ENCODE results near the gene CLIC3.

CLIC3 gene

GRCh38 chr9:137030538-137031527 lies 34.5 kb upstream of the CLIC3 start:
- no peak for DNase-seq (ENCODE audit: low read depth)
- no peak overlapping the region for H3K4me3 ChIP-seq (ENCODE audit: control insufficient read depth, low read depth, low read length)
- TF ChIP-seq CTCF (IDR thresholded peaks at IDR 0.05; ENCODE audit: control insufficient read depth, insufficient read depth, low read depth, low read length, missing control alignments) = no peak

- H3K4me3 ChIP-seq (ENCODE audit: control insufficient read depth, low read depth, low read length) = no peak overlapping the region
- no peak for DNase-seq (ENCODE audit: low read depth)
- TF ChIP-seq CTCF (IDR thresholded peaks at IDR 0.05; ENCODE audit: control insufficient read depth, insufficient read depth, low read depth, low read length, missing control alignments) = no peak
Observed at GRCh38 chr9:137030006-137030405, 33.6 kb upstream of the CLIC3 start.

- peak overlapping the region; percentile 48; the same call in 1 of the 2 replicates for H3K4me3 ChIP-seq (ENCODE audit: control insufficient read depth, low read depth, low read length)
- TF ChIP-seq CTCF (IDR thresholded peaks at IDR 0.05; ENCODE audit: control insufficient read depth, insufficient read depth, low read depth, low read length, missing control alignments) = peak; percentile 92
- DNase-seq (ENCODE audit: low read depth) = no peak
Observed at GRCh38 chr9:137029058-137029936, 32.9 kb upstream of the CLIC3 start.

- no peak for DNase-seq (ENCODE audit: low read depth)
- peak overlapping the region; percentile 59 for H3K4me3 ChIP-seq (ENCODE audit: control insufficient read depth, low read depth, low read length)
- TF ChIP-seq CTCF (IDR thresholded peaks at IDR 0.05; ENCODE audit: control insufficient read depth, insufficient read depth, low read depth, low read length, missing control alignments) = peak; percentile 49
Observed at GRCh38 chr9:137028263-137029057, 32.1 kb upstream of the CLIC3 start.

- no peak for DNase-seq (ENCODE audit: low read depth)
- peak within 1 kb of the TSS; percentile 59 for H3K4me3 ChIP-seq (ENCODE audit: control insufficient read depth, low read depth, low read length)
Observed at GRCh38 chr9:137027369-137028262, 31.2 kb upstream of the CLIC3 start, which contains the start of gene ABCA2. Gene ABCA2, minus strand, starts transcription at chr9:137028237. Its CDS starts 97 bp downstream, at chr9:137028140.

More at GRCh38 chr9:137027369-137028262, 31.2 kb upstream of the CLIC3 start, which contains the start of gene ABCA2:
- no peak for TF ChIP-seq CTCF (IDR thresholded peaks at IDR 0.05; ENCODE audit: control insufficient read depth, insufficient read depth, low read depth, low read length, missing control alignments)

Data from AG09309 (cell line).